Measurements from ENCODE around the gene TPSAB1.

The TPSAB1 gene

GRCh38 chr16:1285669-1286512 lies 45.4 kb downstream of the TPSAB1 start:
- no peak for DNase-seq (ENCODE audit: low read depth in 3 of 3)

GRCh38 chr16:1286513-1287094 lies 46.1 kb downstream of the TPSAB1 start:
- no peak for DNase-seq (ENCODE audit: low read depth in 3 of 3)

- no peak for DNase-seq (ENCODE audit: low read depth in 3 of 3)
Observed at GRCh38 chr16:1287982-1288670, 47.6 kb downstream of the TPSAB1 start.

- no peak for DNase-seq (ENCODE audit: low read depth in 3 of 3)
Observed at GRCh38 chr16:1288813-1289476, 48.4 kb downstream of the TPSAB1 start.

GRCh38 chr16:1289477-1289866 lies 49.0 kb downstream of the TPSAB1 start:
- DNase-seq (ENCODE audit: low read depth in 3 of 3): no peak

GRCh38 chr16:1290063-1290501 lies 49.6 kb downstream of the TPSAB1 start:
- DNase-seq (ENCODE audit: low read depth in 3 of 3): no peak

GRCh38 chr16:1290860-1291575 lies 50.5 kb downstream of the TPSAB1 start:
- no peak for DNase-seq (ENCODE audit: low read depth in 3 of 3)

GRCh38 chr16:1291576-1291974 lies 51.1 kb downstream of the TPSAB1 start:
- DNase-seq (ENCODE audit: low read depth in 3 of 3): no peak

Data from stimulated activated CD4-positive, alpha-beta T cell treated with anti-CD3 and anti-CD28 coated beads, TNF-alpha, amount 100 ng/mL, for 4 hours (primary cell).